Kidney (tissue), 14 donors: ENCODE results near the gene LMNA. TPM values are rescaled to one million over a fixed set of nuclear protein-coding genes. Genes with fewer than 3 reads are reported as not detected.
A peak's percentile ranks its signal among the peaks of the same experiment; 100 is the strongest.

Experiments
- DNase-seq, 5 donors: peaks; one replicate each; pipeline ENCODE4 v3.0.0-alpha.2; 2013 to 2020
- FAIRE-seq: peaks from 2 replicates; lab custom pipeline; 2012; peaks lifted over from hg19 to GRCh38; lab: Jason Lieb, UNC
- H3K27ac ChIP-seq, 2 donors: one replicate each; pipeline ENCODE4 v1.7.0; 2013; ENCODE audit warnings: low read depth in 2 of 2, low read length in 2 of 2, inconsistent platforms in 1 of 2
- H3K27me3 ChIP-seq: one replicate; pipeline ENCODE4 v1.7.1; 2013; ENCODE audit warnings: low read length, inconsistent platforms; ENCODE audit not compliant: control insufficient read depth, insufficient read depth
- H3K36me3 ChIP-seq, 3 donors: one replicate each; pipeline versions ENCODE4 v1.7.0 to v1.7.1; 2013; ENCODE audit warnings: low read length in 3 of 3, control low read depth in 1 of 3, inconsistent platforms in 1 of 3; ENCODE audit not compliant: insufficient read depth in 3 of 3, control insufficient read depth in 2 of 3
- H3K4me1 ChIP-seq, 3 donors: one replicate each; pipeline versions ENCODE4 v1.7.0 to v1.7.1; 2013; ENCODE audit warnings: low read length in 3 of 3, inconsistent platforms in 1 of 3, low read depth in 1 of 3; ENCODE audit not compliant: control insufficient read depth in 2 of 3, insufficient read depth in 2 of 3
- H3K4me3 ChIP-seq, 3 donors: one replicate each; pipeline versions ENCODE4 v1.7.0 to v1.8.1; 2013; ENCODE audit warnings: low read length in 3 of 3, control low read depth in 1 of 3, inconsistent platforms in 1 of 3
- H3K9ac ChIP-seq, 3 donors: one replicate each; pipeline versions ENCODE4 v1.7.0 to v1.7.1; 2013; ENCODE audit warnings: low read length in 3 of 3, control low read depth in 1 of 3, inconsistent platforms in 1 of 3
- H3K9me3 ChIP-seq, 3 donors: one replicate each; pipeline versions ENCODE4 v1.7.0 to v1.7.1; 2013; ENCODE audit warnings: low read length in 3 of 3, control low read depth in 1 of 3, inconsistent platforms in 1 of 3; ENCODE audit not compliant: control insufficient read depth in 2 of 3, insufficient read depth in 1 of 3
- CTCF ChIP-seq: IDR thresholded peaks from 3 replicates; pipeline ENCODE4 v1.5.1; 2012; ENCODE audit warnings: mild to moderate bottlenecking, moderate library complexity, borderline replicate concordance; ENCODE audit not compliant: insufficient read depth; ENCODE audit errors: extremely low read depth
- intact Hi-C: fragments of 100-400 bp; cut with DNase I; formaldehyde crosslinking; loops from one replicate; pipeline ENCODE4 v1.11.1; 2022
- polyA plus RNA-seq: library from polyadenylated mRNA; stranded (reverse); fragments of 350-450 nt; fragmentation: Illumina TruSeq; extraction: RNeasy Lipid Tissue Mini Kit (QIAGEN cat#74804); gene quantifications from one replicate; pipeline ENCODE4 v1.2.3, GENCODE V29; 2014; ENCODE audit warnings: low read depth, low replicate concordance; ENCODE audit not compliant: insufficient read depth
- total RNA-seq: library from RNA; stranded (reverse); fragmentation: NEBNext Ultra II Directional; extraction: Animal tissue kit (Norgen Biotek cat#: 25700); gene quantifications from one replicate; pipeline ENCODE4 v1.2.1, GENCODE V29; 2021
- donor health status: control.
- donor health status: control.
- donor health status: control.
- donor health status: control.
- donor health status: control.
- donor health status: DM: yes; HTN: yes; CAD: no.
- donor health status: Normal renal cell carcinoma (clear cell type).

LMNA gene
- total and polyA plus RNA-seq, 2 donors from 2014 or later: 145 to 384 TPM

GRCh38 chr1:156164125-156164831, 49.8 kb downstream of the LMNA start:
- Histone ChIP-seq H3K36me3 (no peaks in the 10 kb centered on the region), H3K4me1 (peaks cover 0 to 17% (median 15%) of the 10 kb centered on the region in 3 donors), H3K9me3 (no peaks in the 10 kb centered on the region), H3K4me3 (no peak overlapping the region), H3K9ac (no peak overlapping the region), H3K27ac (no peak overlapping the region), H3K27me3 (no peaks in the 10 kb centered on the region)
- intact Hi-C loops: no loop called here
- DNase-seq: peak in 1 of 5 donors; percentile 8
- no peak for TF ChIP-seq CTCF
- no peak for FAIRE-seq

GRCh38 chr1:156165083-156165482, 50.6 kb downstream of the LMNA start:
- peaks cover 0 to 15% (median 15%) of the 10 kb centered on the region in 3 donors for H3K4me1 ChIP-seq
- H3K36me3 ChIP-seq: no peaks in the 10 kb centered on the region
- no peak overlapping the region for H3K9ac ChIP-seq
- no peak for DNase-seq
- no peak for FAIRE-seq
- intact Hi-C loops: no loop called here
- no peaks in the 10 kb centered on the region for H3K9me3 ChIP-seq
- H3K27me3 ChIP-seq: no peaks in the 10 kb centered on the region
- no peak overlapping the region for H3K4me3 ChIP-seq
- H3K27ac ChIP-seq: no peak overlapping the region
- TF ChIP-seq CTCF: no peak

GRCh38 chr1:156167536-156167935, 53.0 kb downstream of the LMNA start:
- FAIRE-seq: no peak
- TF ChIP-seq CTCF: no peak
- H3K27me3 ChIP-seq: no peaks in the 10 kb centered on the region

More at GRCh38 chr1:156167536-156167935, 53.0 kb downstream of the LMNA start:
- DNase-seq: no peak
- intact Hi-C loops: no loop called here
- Histone ChIP-seq H3K4me1 (peaks cover 0 to 3% (median 2%) of the 10 kb centered on the region in 3 donors), H3K9ac (no peak overlapping the region), H3K27ac (no peak overlapping the region), H3K36me3 (peaks cover 0 to 4% (median 0%) of the 10 kb centered on the region in 3 donors), H3K9me3 (no peaks in the 10 kb centered on the region), H3K4me3 (no peak overlapping the region)
